Measurements from ENCODE around the gene ZW10.
"Not testable (repeated sequence)": the region's sequence is repeated elsewhere in the genome, so short reads cannot be mapped to it uniquely, and the experiment has no call there.

DNA sequence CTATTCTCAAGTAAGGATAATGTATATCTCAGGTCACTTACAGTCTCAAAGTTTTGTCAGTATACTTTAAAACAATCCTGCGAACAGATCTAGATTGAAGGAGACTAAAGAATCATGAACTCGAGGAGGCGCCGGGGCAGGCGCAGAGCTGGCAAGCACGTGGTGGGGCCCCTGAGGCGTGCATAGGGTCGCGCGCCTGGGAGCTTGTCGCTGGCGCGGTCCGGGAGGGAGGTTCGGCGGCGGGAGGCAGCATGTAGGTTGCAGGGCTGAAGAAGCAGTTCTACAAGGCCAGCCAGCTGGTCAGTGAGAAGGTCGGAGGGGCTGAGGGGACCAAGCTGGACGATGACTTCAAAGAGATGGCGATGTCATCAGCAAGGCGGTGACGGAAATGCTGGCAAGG is 15.5 kb upstream of the ZW10 start:
- TF ChIP-seq, protein P1, sequence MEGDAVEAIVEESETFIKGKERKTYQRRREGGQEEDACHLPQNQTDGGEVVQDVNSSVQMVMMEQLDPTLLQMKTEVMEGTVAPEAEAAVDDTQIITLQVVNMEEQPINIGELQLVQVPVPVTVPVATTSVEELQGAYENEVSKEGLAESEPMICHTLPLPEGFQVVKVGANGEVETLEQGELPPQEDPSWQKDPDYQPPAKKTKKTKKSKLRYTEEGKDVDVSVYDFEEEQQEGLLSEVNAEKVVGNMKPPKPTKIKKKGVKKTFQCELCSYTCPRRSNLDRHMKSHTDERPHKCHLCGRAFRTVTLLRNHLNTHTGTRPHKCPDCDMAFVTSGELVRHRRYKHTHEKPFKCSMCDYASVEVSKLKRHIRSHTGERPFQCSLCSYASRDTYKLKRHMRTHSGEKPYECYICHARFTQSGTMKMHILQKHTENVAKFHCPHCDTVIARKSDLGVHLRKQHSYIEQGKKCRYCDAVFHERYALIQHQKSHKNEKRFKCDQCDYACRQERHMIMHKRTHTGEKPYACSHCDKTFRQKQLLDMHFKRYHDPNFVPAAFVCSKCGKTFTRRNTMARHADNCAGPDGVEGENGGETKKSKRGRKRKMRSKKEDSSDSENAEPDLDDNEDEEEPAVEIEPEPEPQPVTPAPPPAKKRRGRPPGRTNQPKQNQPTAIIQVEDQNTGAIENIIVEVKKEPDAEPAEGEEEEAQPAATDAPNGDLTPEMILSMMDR (IDR thresholded peaks at IDR 0.05) = not testable (repeated sequence)
- TF ChIP-seq POLR2A (IDR thresholded peaks at IDR 0.05; ENCODE audit: low read depth); POLR2AphosphoS5 (IDR thresholded peaks at IDR 0.05): not testable (repeated sequence)

All from esophagus muscularis mucosa (tissue), 3 donors.